Activated effector memory CD4-positive, alpha-beta T cell treated with anti-CD3 and anti-CD28 coated beads, Interleukin-2, amount 50 U/mL, for 16 hours (primary cell): ENCODE data around the gene MSX1.

ENCODE experiments used
- DNase-seq: peaks from one replicate; pipeline ENCODE4 v3.0.0-alpha.2; 2020

The MSX1 gene

DNA sequence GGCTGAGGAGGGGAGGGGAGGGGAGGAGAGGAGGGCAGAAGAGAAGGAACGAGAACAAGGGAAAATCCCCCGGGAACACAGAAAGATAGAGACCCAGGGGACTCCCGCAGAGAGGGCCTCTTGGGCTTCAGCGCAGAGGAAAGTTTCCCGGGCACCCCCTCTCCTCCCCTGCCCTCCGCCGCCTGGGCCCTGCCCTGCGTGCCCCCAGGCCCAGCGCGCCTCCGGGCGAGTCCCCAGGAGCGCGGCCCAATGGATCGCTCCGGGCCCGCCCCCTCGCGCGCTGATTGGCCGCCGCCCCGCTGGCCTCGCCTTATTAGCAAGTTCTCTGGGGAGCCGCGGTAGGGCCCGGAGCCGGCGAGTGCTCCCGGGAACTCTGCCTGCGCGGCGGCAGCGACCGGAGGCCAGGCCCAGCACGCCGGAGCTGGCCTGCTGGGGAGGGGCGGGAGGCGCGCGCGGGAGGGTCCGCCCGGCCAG, at the start of gene MSX1:
Gene MSX1, plus strand, starts transcription at position 341 of the 474 bp plus-strand sequence. CDS start 235 bp downstream, outside the sequence.
- DNase-seq, result peak; percentile 81

DNA sequence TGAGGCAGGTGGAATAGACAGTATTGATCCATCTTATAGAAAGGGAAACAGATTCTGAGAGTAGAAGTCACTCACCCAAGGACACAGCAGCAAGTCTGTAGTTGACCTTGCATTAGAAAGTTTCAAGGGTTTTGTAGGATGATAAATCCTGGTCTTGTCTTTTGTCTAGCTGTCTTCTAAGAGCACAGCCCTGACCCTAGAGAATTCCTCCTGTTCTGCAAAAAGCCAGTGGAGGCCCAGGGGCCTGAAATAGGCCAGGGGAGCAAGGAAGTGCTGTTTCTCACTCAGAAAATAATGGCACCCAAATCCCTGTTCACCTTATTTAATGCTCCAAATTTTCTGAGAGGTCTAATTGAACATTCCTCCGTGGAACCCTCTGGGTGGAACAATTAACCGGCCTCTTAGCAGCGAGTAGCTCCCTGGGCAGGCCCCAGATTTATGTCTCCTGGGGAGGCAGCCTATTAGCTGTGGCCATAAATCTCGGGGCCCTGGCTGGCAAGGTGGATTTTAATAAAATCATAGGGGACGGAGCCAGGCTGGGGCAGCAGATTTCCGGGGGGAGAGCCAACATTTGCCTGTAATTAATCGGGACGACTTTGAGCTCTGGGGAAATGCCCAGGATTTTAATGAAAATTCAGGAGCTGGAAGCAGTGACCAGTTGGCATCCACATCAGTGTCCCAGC, 49.2 kb upstream of the MSX1 start:
- no peak for DNase-seq

DNA sequence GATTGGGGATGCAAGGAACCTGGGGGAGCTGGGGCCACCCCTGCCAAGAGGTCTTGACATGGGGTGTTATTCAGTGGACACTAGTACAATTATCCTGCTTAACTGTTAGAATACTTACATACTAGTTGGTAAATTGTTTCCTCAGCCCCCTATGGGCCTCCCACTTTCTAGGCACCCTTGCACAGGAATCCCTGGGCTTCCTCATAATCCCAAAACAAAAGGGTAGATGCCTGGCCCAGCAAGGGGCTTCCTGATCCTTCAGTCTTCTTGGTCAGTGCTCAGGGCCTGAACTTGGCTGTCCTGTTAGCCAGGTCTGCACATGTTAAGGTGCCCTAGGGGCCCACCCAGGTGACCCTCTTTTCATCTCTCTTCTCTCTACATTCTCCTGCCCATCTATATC, 48.7 kb upstream of the MSX1 start:
- no peak for DNase-seq

DNA sequence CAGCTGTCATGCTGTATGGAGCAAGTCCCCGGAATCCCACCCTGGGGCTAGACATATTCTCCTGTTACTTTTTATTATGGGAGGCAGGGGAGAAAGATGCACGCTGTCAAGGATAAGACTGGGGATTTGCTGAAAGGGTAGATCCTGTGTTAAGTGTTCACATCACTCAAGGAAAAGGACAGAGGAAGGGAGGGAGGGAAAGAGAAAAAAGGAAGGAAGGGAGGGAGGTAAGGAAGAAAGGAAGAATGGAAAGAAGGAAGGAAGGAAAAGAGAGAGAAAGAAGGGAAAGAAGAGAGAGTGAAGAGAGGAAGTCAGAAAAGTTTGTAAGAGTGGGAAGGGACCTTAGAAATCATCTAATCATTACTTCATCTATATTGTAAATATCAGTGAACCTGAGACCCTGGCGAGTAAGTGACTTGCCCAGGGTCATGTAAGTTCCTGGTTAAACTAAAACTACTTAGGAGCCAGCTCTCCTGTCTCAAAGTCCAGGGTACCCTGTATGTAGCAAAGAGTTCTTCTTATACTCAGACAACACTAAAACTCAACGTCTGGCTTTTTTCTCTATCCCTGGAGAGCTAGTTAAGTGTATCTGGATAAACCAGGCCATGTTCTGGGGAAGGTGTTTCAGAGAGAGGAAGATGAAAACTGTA, 47.2 kb upstream of the MSX1 start:
- DNase-seq, result no peak

DNA sequence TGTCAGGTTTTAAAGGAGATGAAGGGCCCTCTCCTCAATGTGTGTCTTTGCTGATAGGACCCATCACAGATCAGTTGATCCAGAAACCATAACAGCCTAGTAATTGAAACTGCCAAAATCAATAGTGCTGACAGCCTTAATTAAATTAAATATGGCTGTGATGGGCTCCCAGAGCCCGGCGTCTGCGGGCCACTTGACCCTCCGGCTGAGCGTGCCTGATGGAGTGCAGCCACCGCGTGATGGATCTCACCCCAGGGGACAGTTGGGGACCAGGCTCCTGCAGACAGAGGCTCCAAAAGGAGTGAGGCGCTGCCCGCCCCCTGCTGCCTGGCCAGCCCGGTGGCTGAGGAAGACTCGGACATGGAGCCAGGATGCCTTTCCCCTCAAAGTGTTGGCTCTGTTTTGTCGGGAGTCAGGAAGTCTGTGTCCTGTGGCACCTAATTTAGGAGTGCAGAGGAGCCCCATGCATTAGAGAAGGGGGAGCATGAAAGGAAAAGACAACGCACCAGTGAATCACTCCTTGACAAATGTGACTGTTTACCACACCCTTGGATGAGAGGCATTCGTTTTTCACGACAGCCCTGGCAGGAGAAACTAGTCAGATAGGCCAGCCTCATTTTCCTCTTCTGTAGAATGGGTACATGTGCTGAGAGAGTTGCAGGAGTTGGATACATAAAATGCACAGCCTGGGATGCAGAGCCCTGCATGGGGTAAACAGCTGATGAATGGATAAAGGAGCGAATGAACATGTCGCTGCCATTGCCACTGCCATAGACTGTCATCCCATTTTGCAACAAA, 40.9 kb upstream of the MSX1 start:
- no peak for DNase-seq

DNA sequence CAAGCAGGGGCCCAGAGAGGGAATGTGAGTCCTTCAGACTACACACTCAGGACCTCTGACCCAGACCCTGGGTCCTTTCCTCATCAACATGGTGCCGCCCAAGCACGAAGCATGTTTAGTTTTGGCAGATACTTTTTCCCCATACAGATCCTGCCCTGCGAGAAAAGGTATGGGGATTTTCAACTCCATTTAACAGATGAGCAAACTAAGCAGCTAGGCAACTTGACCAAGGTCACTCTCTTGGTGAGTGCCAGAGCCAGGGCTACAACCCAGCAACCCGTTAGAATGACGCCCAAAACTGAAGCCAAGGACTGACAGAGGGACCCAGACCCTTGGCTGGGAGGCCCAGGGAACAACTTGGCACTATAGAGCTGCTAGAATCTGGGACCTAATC, 40.3 kb upstream of the MSX1 start:
- no peak for DNase-seq

DNA sequence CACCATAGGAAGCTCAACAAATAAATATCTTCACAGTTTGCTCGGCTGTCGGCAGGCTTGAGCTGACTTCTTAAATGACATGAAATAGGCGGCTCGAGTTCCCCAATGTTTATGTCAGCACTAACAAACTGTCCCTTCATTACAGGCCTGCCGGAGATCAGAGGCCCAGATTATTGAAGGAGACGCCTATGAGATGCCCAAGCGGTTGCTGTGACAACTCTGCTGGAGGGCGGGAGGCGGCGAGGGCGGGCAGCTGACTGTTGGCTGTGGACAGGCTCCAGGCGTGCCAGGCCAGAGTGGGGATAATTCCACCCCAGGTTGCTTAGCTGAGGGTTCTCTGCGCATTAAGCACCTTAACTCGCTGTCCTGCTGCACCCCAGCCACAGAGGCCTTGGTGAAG, 39.2 kb upstream of the MSX1 start:
- no peak for DNase-seq

DNA sequence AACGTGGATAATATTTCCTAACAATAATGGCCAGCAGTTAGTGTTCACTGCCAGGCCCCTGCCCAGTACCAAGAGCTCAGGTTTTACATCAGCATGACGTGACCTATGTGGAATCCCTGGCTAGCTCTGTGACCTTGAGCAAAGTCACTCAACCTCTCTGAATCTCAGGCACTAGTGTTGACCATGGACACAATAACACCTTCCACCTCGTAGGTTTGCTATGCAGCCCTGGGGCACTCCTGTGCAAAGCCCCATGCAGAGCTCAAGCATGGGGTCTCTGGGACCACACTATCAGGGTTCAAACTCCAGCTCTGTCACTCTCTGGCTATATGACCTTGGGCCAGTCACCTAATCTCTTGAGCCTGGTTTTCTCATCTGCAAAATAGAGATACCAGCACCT, 38.7 kb upstream of the MSX1 start:
- DNase-seq, result no peak

DNA sequence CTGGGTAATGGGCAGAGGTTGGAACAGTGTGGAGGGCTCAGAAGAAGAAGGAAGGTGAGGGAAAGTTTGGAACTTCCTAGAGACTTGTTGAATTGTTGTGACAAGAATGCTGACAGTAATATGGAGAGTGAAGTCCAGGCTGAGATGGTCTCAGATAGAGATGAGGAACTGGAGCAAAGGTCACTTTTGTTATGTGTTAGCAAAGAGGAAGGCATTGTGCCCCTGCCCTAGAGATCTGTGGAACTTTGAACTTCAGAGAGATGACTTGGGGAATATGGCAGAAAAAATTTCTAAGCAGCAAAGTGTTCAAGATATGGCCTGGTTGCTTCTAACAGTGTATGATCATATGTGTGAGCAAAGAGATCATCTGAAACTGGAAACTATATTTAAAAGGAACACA, 37.9 kb upstream of the MSX1 start:
- DNase-seq, result no peak

DNA sequence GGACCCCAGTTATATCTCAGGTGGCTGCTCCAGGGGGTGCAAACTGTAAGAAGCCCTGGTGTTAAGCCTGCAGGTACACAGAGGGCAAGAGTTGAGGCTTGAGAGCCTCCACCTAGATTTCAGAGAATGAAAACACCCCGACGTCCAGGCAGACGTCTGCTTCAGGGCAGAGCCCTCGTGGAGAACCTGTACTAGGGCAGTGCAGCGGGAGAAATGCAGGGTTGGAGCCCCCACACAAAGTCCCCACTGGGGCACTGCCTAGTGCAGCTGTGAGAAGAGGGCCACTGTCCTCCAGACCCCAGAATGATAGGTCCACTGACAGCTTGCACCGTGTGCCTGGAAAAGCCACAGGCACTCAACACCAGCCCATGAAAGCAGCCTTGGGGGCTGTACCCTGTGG, 37.2 kb upstream of the MSX1 start:
- peak; percentile 36 for DNase-seq

DNA sequence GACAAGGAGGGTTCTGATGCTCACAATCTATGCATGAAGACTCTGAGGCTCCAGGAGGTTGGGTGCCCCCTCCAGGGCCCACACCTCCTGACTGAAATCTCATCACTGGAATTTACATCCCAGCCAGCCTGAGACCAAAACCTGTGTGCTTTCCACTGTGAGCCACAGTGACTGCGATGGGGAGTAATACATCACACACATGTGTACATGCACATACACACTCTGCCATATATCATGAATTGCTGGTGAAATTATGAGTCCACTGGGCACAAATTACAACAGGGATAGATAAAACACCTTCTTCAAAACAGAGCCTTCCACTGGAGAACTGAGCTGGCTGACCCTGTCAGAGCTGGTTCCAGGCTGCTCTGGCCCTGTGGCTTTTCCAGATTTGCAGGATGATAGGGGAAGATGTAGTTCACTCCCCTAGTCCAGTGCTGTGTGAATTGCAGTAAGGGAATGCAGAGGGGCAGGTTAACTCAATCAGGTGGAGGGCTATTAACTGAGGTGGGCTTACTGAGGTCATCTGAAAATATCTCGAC, 35.8 kb upstream of the MSX1 start:
- DNase-seq, result peak; percentile 5

DNA sequence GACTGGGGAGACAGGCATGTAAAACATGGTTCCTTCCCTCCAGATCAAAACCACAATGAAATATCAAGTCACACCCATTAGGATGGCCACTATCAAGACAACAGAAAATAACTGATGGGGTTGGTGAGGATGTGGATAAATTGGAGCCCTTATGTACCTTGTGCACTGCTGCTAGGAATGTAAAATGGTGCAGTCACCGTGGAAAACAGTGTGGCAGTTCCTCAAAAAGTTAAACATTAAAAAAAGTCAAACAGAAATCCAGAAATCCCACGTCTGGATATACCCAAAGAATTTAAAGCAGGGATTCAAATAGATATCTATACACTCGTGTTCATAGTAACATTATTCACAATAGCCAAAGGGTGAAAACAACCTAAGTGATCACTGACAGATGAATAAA, 35.2 kb upstream of the MSX1 start:
- no peak for DNase-seq

DNA sequence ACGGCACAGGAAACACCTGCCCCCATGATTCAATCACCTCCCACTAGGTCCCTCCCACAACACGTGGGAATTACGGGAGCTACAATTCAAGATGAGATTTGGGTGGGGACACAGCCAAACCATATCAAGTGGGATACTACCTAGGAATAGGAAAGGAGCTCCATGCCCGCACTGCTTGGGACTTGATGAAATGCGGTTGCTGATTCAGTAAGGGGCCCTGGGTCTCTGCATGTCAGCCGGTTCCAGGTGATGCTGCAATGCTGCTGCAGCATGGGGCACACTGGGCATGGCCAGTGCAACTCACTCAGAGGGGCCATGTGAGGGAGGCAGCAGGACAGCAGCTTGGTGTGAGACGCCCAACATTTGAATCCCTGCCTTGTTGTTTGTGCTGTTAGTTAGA, 34.0 kb upstream of the MSX1 start:
- peak; percentile 28 for DNase-seq

DNA sequence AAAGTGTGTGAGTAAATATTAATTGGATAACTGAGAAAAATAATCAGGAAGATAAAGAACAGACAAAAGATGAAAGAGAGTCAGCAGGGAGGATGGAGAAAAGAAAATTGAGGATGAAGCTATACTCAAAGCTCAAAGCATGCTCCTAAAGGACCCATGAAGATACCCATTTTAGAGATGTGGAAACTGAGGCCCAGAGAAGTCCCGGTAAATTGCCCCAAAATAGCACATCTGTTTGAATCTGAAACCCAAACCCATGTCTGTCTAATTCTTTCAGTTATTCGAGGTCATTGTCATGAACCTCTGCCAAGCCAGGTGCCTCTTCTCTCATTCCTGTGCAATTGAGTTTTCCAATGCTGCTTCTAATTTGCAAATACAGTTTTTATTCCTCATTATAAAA, 29.6 kb upstream of the MSX1 start:
- no peak for DNase-seq

DNA sequence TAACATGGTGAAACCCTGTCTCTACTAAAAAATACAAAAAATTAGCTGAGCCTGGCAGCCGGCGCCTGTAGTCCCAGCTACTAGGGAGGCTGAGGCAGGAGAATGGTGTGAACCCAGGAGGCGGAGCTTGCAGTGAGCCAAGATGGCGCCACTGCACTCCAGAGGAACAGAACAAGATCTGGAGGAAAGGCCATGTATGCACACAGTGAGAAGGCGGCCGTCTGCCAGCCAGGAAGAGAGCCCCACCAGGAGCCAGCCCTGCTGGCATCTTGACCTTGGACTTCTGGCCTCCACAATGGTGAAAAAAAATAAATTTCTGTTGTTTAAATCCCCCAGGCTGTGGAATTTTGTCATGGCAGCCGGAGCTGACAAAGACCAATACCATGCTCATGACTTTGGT, 28.2 kb upstream of the MSX1 start:
- DNase-seq, result peak; percentile 5

DNA sequence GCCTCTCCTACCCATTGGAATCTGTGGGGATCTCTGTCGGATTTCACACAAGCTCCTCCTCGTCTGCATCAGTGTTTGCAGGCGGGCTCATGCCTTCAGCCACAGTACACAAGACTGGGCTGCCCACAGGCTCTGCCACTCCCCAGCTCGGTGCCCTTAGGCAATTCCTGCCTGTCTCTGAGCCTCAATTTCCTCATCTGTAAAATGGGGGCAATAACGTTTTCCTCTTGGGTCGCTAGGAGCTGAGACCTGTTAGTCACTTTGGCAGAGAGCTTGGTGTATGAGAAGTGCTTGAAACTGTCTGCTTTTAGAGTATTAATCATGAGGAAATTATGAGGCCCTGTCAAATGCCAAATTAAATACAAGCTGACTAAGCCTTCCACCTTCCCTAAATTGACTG, 27.6 kb upstream of the MSX1 start:
- DNase-seq, result peak; percentile 2

DNA sequence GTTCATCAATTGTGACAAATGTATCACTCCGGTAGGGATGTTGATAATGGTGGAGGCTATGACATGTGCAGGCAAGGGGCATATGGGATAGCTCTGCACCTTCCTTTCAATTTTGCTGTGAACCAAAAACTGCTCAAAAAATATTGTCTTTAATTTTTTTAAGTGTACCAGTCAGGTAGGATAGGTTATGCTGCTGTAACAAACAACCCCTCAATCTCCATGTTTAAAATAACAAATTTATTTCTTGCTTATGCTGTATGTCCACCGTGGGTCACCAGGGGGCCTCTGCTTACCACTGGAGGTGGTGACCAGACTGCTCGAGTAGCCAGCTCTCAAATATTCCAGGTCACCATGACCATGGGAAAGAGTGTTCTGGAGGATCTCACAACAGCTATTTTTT, 23.4 kb upstream of the MSX1 start:
- peak; percentile 4 for DNase-seq

DNA sequence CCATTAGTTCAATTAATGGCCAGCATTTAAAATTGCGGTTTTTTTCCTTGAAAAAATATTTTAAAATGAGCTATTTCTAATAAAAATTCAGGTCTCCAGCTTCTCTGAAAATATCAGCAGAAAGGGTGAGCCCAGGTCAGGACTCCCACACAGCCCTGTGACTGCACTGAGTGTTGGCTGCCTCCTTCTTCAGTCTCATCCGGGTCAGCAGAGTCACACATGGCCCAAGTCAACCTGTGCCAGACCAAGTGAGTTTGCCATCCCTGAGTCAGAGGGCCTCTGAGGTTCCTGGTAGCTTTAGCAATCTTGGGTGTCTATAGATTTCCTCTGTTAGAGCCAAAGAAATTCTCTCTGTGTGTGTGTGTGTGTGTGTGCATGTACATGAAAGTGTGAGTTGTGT, 22.1 kb upstream of the MSX1 start:
- peak; percentile 6 for DNase-seq

DNA sequence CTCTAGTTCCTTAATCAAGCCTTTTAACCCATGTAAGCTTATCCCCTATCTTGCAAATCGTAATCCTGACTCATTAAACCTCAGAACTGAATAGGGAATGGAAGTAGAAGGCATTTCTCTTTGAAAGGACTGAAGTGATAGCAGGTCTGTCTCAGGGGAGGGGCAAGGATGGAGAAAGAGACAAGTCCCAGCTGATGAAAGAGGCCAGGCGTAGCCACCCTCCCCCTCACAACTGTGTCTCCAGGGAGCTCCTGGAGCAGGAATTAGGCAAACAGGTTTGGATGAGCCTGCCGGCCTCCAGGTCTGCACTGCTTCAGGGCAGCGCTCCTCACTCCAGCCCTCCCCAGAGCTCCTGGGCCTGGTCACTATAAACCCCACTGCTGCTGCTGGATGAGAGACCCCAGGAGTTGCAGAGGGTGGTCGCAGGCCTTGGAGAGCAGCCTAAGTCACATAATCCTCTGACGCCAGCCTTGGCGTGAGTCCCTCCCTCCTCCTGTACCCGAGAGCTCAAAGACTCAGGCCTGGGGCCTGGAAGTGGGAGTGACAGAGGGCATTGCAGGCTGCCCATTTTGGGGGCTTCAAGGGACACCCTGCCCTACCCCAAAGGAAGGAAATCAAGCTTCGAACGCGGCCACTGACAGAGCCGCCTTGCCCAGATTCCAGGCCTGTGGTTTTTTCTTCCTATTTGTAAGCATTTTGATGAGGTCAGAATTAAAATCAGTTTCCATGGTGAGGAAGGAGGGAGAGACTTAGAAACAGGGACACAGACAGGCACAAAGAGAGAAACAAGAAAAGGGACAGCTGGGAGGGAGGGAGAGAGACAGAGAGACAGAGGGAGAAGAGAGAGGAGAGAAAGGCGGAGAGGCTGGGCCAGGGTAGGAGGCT, 21.2 kb upstream of the MSX1 start:
- peak; percentile 30 for DNase-seq

DNA sequence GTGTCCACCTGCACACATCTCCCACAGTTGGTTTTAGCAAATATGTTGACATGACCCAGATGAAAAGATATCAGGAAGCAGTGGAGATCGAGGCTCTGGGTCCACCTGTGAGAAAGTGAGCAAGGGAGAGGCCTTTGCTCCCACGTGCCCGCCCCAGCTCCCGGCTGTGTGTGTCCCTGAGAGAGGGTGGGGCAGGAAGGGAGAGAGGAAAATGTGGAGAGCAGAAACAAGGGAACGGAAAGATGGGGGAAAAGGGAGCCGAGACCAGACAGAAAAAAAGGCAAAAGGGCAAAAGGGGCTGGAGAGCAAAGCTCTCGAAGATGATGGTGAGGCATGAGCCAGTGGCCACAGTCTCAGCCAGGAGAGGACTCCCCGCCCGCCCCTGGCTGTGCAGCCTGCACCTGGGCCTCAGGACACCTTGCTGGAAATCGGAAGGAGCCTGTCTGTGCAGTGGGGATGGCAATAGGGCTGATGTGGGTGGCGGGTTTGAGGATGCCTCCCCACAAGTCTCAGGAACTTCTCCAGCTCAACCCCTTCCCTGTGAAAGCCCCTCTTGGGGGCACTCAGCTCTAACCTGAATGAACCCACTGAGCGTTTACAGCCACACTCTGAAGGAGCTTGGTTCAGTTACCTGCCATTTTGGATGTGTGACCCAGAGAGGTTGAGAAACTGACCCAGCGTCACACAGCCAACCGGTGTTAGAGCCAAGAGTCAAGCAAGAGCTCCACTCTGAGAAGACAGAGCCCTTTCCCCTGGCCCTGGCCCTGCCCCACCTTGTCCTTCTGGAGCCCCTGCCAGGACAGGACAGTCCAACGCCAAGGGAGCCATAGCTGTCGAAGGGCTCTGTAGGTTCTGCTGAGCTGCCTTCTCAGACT, 20.3 kb upstream of the MSX1 start:
- DNase-seq, result peak; percentile 58

DNA sequence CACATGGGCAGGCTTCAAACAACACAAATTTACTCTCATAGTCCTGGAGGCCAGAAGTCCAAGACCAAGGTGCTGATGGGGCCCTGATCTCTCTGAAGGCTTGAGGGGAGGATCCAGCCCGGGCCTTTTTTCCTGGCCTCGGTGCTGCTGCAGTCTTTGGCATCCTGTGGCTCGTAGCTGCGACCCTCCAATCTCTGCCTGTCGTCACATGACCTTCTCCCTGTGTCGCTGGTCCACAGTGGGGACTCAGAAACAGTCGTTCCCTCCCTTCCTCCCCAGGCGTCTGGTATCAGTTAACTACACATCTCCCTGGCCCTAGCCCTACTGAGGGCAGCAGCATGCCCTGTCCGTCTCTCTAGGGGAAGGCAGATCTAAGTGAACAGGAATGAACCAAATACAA, 19.1 kb upstream of the MSX1 start:
- DNase-seq, result peak; percentile 51

DNA sequence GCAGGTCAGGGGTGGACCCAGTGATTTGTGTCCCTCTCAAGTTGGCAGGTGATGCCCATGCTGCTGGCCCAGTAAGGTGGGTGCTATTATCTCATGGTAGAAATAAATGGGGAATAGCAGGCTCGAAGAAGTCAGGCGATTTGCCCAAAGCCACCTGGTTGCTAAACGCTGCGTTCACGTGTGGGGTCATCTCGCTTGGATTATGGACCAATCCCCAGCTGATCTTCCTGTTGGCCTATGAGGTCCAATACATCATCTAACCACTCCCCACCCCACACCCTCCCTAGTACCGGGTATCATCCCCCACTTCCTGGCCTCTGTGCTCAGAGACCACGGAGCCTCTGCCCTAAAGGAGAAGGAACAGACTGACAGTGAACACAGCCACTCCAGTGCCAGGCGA, 18.3 kb upstream of the MSX1 start:
- peak; percentile 45 for DNase-seq
